Panc1 (cell line): Measurements from ENCODE around the gene MRNIP.

ENCODE experiments used
- CTCF ChIP-seq: fragments of 450-650 bp; IDR thresholded peaks from 2 replicates; pipeline ENCODE4 v1.5.1; 2017; ENCODE audit warnings: mild to moderate bottlenecking
- POLR2AphosphoS5 ChIP-seq: IDR thresholded peaks from 2 replicates; pipeline ENCODE4 v1.6.1; 2012; ENCODE audit warnings: mild to moderate bottlenecking, low read depth, low read length, moderate library complexity
- TCF7L2 ChIP-seq: IDR thresholded peaks from 2 replicates; pipeline ENCODE4 v1.6.1; 2011; ENCODE audit warnings: mild to moderate bottlenecking, low read depth, low read length, inconsistent platforms

GRCh38 chr5:179840766-179841165, 17.9 kb downstream of the MRNIP start:
- peak; percentile 74 for TF ChIP-seq POLR2AphosphoS5
- TF ChIP-seq CTCF: no peak
- TF ChIP-seq TCF7L2: no peak
